WTC11 (cell line): ENCODE data around the gene H1-8. TPM values are rescaled to one million over a fixed set of nuclear protein-coding genes. Genes with fewer than 3 reads are reported as not detected.

Experiments
- ATAC-seq: fragments of 200-7000 bp; cut with Tn5 transposase; 2 replicates; pipeline ENCODE4 v1.10.0; 2021; ENCODE audit warnings: mild to moderate bottlenecking, moderate library complexity
- CTCF ChIA-PET: fragments of 300-600 bp; sonication (Branson Sonifier 250); formaldehyde crosslinking; loops from one replicate; lab custom pipeline; 2021; ENCODE audit warnings: antibody characterized with exemption; lab: Charles Lee
- POLR2A ChIA-PET: fragments of 350-600 bp; sonication (Branson Sonifier 250); formaldehyde crosslinking; loops from one replicate; lab custom pipeline; 2021; ENCODE audit warnings: antibody characterized with exemption; lab: Charles Lee
- DNase-seq: peaks from one replicate; pipeline ENCODE4 v3.0.0; 2021; ENCODE audit warnings: low spot score
- H3K27ac Mint-ChIP-seq: 2 replicates; pipeline ENCODE4 v1.8.0; 2021; ENCODE audit warnings: mixed read lengths
- H3K27me3 Mint-ChIP-seq: 2 replicates; pipeline ENCODE4 v1.8.0; 2021; ENCODE audit warnings: low read depth, mild to moderate bottlenecking, moderate library complexity, mixed read lengths
- H3K36me3 Mint-ChIP-seq: 2 replicates; pipeline ENCODE4 v1.8.0; 2021; ENCODE audit warnings: mixed read lengths
- H3K4me1 Mint-ChIP-seq: 2 replicates; pipeline ENCODE4 v1.8.0; 2022; ENCODE audit warnings: mixed read lengths
- H3K4me3 Mint-ChIP-seq: 2 replicates; pipeline ENCODE4 v1.8.0; 2021; ENCODE audit warnings: mild to moderate bottlenecking, moderate library complexity, mixed read lengths
- H3K9me3 Mint-ChIP-seq: 2 replicates; pipeline ENCODE4 v1.8.0; 2021; ENCODE audit warnings: mixed read lengths
- ATF1 ChIP-seq: sonication (generic); formaldehyde crosslinking; IDR thresholded peaks from 2 replicates; pipeline ENCODE4 v1.8.1; 2023; ENCODE audit warnings: mild to moderate bottlenecking, moderate library complexity, missing genetic modification reagents
- CBFB ChIP-seq: sonication (generic); formaldehyde crosslinking; IDR thresholded peaks from 2 replicates; pipeline ENCODE4 v1.8.1; 2022; ENCODE audit warnings: mild to moderate bottlenecking, low read depth, missing genetic modification reagents
- E2F4 ChIP-seq: sonication (generic); formaldehyde crosslinking; IDR thresholded peaks from 2 replicates; pipeline ENCODE4 v1.8.1; 2022; ENCODE audit warnings: low read depth, mild to moderate bottlenecking, moderate library complexity, missing genetic modification reagents, borderline replicate concordance
- FOXP4 ChIP-seq: sonication (generic); formaldehyde crosslinking; IDR thresholded peaks from 2 replicates; pipeline ENCODE4 v1.8.0; 2022; ENCODE audit warnings: mild to moderate bottlenecking, missing genetic modification reagents
- GABPB1 ChIP-seq: sonication (generic); formaldehyde crosslinking; IDR thresholded peaks from 2 replicates; pipeline ENCODE4 v1.8.1; 2023; ENCODE audit warnings: mild to moderate bottlenecking, missing genetic modification reagents
- GRHL2 ChIP-seq: fragments of 250-450 bp; sonication (Bioruptor Pico); IDR thresholded peaks from 2 replicates; pipeline ENCODE4 v1.8.0; 2022; ENCODE audit warnings: mild to moderate bottlenecking, moderate library complexity; ENCODE audit not compliant: insufficient replicate concordance, severe bottlenecking
- IRF1 ChIP-seq: sonication (generic); formaldehyde crosslinking; IDR thresholded peaks from 2 replicates; pipeline ENCODE4 v1.8.0; 2023; ENCODE audit warnings: missing genetic modification reagents
- IRF2 ChIP-seq: sonication (generic); formaldehyde crosslinking; IDR thresholded peaks from 2 replicates; pipeline ENCODE4 v1.8.0; 2022; ENCODE audit warnings: low read depth, missing genetic modification reagents, borderline replicate concordance
- JAZF1 ChIP-seq: fragments of 250-450 bp; sonication (Bioruptor Pico); IDR thresholded peaks from 2 replicates; pipeline ENCODE4 v1.9.0; 2021; ENCODE audit warnings: moderate library complexity, mild to moderate bottlenecking, inconsistent platforms
- NFATC4 ChIP-seq: fragments of 250-450 bp; sonication (Bioruptor Pico); IDR thresholded peaks from 2 replicates; pipeline ENCODE4 v1.9.0; 2021; ENCODE audit warnings: mild to moderate bottlenecking
- NR2C2 ChIP-seq: sonication (generic); formaldehyde crosslinking; IDR thresholded peaks from 2 replicates; pipeline ENCODE4 v1.8.0; 2022; ENCODE audit warnings: mild to moderate bottlenecking, missing genetic modification reagents
- OVOL2 ChIP-seq: fragments of 250-450 bp; sonication (Bioruptor Pico); IDR thresholded peaks from 2 replicates; pipeline ENCODE4 v1.9.0; 2021; ENCODE audit warnings: mild to moderate bottlenecking, borderline replicate concordance
- PREB ChIP-seq: sonication (generic); formaldehyde crosslinking; IDR thresholded peaks from 2 replicates; pipeline ENCODE4 v1.8.1; 2022; ENCODE audit warnings: mild to moderate bottlenecking, missing genetic modification reagents, moderate library complexity, borderline replicate concordance
- SP1 ChIP-seq: sonication (generic); formaldehyde crosslinking; conservative IDR thresholded peaks from 2 replicates; pipeline ENCODE4 v1.8.1; 2022; ENCODE audit warnings: missing genetic modification reagents
- TEAD1 ChIP-seq: sonication (generic); formaldehyde crosslinking; IDR thresholded peaks from 2 replicates; pipeline ENCODE4 v1.8.0; 2022; ENCODE audit warnings: mild to moderate bottlenecking, missing genetic modification reagents
- TEAD4 ChIP-seq: sonication (generic); formaldehyde crosslinking; IDR thresholded peaks from 2 replicates; pipeline ENCODE4 v1.8.0; 2022; ENCODE audit warnings: mild to moderate bottlenecking, missing genetic modification reagents
- ZBTB43 ChIP-seq: sonication (generic); formaldehyde crosslinking; IDR thresholded peaks from 2 replicates; pipeline ENCODE4 v1.8.1; 2023; ENCODE audit warnings: mild to moderate bottlenecking, missing genetic modification reagents
- ZNF121 ChIP-seq: sonication (generic); formaldehyde crosslinking; IDR thresholded peaks from 2 replicates; pipeline ENCODE4 v1.8.0; 2023; ENCODE audit warnings: missing genetic modification reagents
- ZNF281 ChIP-seq: sonication (generic); formaldehyde crosslinking; IDR thresholded peaks from 2 replicates; pipeline ENCODE4 v1.8.0; 2023; ENCODE audit warnings: mild to moderate bottlenecking, missing genetic modification reagents
- ZNF425 ChIP-seq: fragments of 250-450 bp; sonication (Bioruptor Pico); conservative IDR thresholded peaks from 2 replicates; pipeline ENCODE4 v1.9.0; 2021; ENCODE audit warnings: mild to moderate bottlenecking
- ZNF512 ChIP-seq: sonication (generic); formaldehyde crosslinking; IDR thresholded peaks from 2 replicates; pipeline ENCODE4 v1.8.1; 2022; ENCODE audit warnings: missing genetic modification reagents, borderline replicate concordance
- total RNA-seq: library from RNA; stranded (reverse); gene quantifications from 3 replicates; pipeline ENCODE4 v1.2.3, GENCODE V29; 2021

H1-8 gene
- total RNA-seq, 1 experiment from 2014 or later, result not detected

GRCh38 chr3:129549805-129550204 is 6.8 kb downstream of the H1-8 start (continued):
- TF ChIP-seq ZBTB43 (CRISPR knock-in tag) (no peak), ZNF512 (CRISPR knock-in tag) (no peak), NFATC4 (no peak), JAZF1 (no peak), E2F4 (no peak), CBFB (CRISPR knock-in tag) (no peak), TEAD4 (CRISPR knock-in tag) (no peak), TEAD1 (CRISPR knock-in tag) (no peak), OVOL2 (CRISPR knock-in tag) (no peak), PREB (CRISPR knock-in tag) (no peak)

GRCh38 chr3:129552287-129553050 is 9.5 kb downstream of the H1-8 start:
- Mint-ChIP-seq H3K4me1 (peaks cover 28% of the 10 kb centered on the region), H3K27ac (no peak overlapping the region), H3K36me3 (peaks cover 2% of the 10 kb centered on the region; the same call in 1 of the 2 replicates), H3K27me3 (no peaks in the 10 kb centered on the region), H3K4me3 (no peak overlapping the region), H3K9me3 (no peaks in the 10 kb centered on the region)
- DNase-seq (no peak), ATAC-seq (no peak)
- ChIA-PET CTCF (interaction anchor here (0.9 to 2.2 kb wide), 2 partner anchors 22 to 62 kb away, joined by 5 to 12 read pairs; no protein-coding TSS in a partner anchor), POLR2A (no interaction called here)
- no peak for TF ChIP-seq ZNF121 (CRISPR knock-in tag)
- TF ChIP-seq FOXP4 (CRISPR knock-in tag), result no peak
- TF ChIP-seq GABPB1 (CRISPR knock-in tag), result no peak
- TF ChIP-seq IRF1 (CRISPR knock-in tag), result no peak
- no peak for TF ChIP-seq ZBTB43 (CRISPR knock-in tag)
- no peak for TF ChIP-seq SP1
- no peak for TF ChIP-seq NR2C2
- no peak for TF ChIP-seq JAZF1
- TF ChIP-seq ZNF281 (CRISPR knock-in tag), result no peak
- no peak for TF ChIP-seq ZNF425
- TF ChIP-seq NFATC4, result no peak
- TF ChIP-seq ATF1 (CRISPR knock-in tag), result no peak
- TF ChIP-seq IRF2 (CRISPR knock-in tag), result no peak
- TF ChIP-seq GRHL2, result no peak
